H9 (cell line): ENCODE results near the gene LMOD1. TPM values are rescaled to one million over a fixed set of nuclear protein-coding genes. Genes with fewer than 3 reads are reported as not detected.

Experiments
- DNase-seq: peaks from one replicate; pipeline ENCODE4 v3.0.0-alpha.2; 2017
- H2AFZ ChIP-seq: one replicate; pipeline ENCODE4 v1.6.1; 2013; ENCODE audit warnings: mild to moderate bottlenecking, low read length, control low read depth, moderate library complexity
- H2AK5ac ChIP-seq: 2 replicates; pipeline ENCODE4 v1.6.1; 2013; ENCODE audit warnings: low read length, control low read depth, mixed read lengths; ENCODE audit not compliant: insufficient read length
- H2BK120ac ChIP-seq: one replicate; pipeline ENCODE4 v1.6.1; 2013; ENCODE audit warnings: low read depth, mild to moderate bottlenecking, low read length, control low read depth, inconsistent platforms; ENCODE audit not compliant: poor library complexity, severe bottlenecking
- H2BK12ac ChIP-seq: 2 replicates; pipeline ENCODE4 v1.6.1; 2013; ENCODE audit warnings: low read length, control low read depth, mixed read lengths, low read depth; ENCODE audit not compliant: insufficient read length
- H2BK15ac ChIP-seq: 2 replicates; pipeline ENCODE4 v1.6.1; 2013; ENCODE audit warnings: low read depth, low read length, control low read depth
- H2BK20ac ChIP-seq: one replicate; pipeline ENCODE4 v1.6.1; 2013; ENCODE audit warnings: low read depth, mild to moderate bottlenecking, low read length, control low read depth, inconsistent platforms; ENCODE audit not compliant: poor library complexity, severe bottlenecking
- H2BK5ac ChIP-seq: 2 replicates; pipeline ENCODE4 v1.6.1; 2013; ENCODE audit warnings: low read length, control low read depth, mixed read lengths; ENCODE audit not compliant: insufficient read length
- H3K14ac ChIP-seq: 2 replicates; pipeline ENCODE4 v1.6.1; 2013; ENCODE audit warnings: low read length, control low read depth; ENCODE audit not compliant: insufficient read depth
- H3K18ac ChIP-seq: 2 replicates; pipeline ENCODE4 v1.6.1; 2013; ENCODE audit warnings: low read depth, mild to moderate bottlenecking, mixed read lengths, low read length, control low read depth; ENCODE audit not compliant: insufficient read length
- H3K23ac ChIP-seq: 2 replicates; pipeline ENCODE4 v1.6.1; 2013; ENCODE audit warnings: low read length, control low read depth, mixed read lengths, low read depth; ENCODE audit not compliant: insufficient read length
- H3K23me2 ChIP-seq: 2 replicates; pipeline ENCODE4 v1.6.1; 2013; ENCODE audit warnings: low read depth, mild to moderate bottlenecking, mixed read lengths, low read length, control low read depth; ENCODE audit not compliant: insufficient read length, poor library complexity, severe bottlenecking
- H3K27ac ChIP-seq: 2 replicates; pipeline ENCODE4 v1.5.1; 2013; ENCODE audit warnings: low read length, control low read depth, mixed read lengths, low read depth; ENCODE audit not compliant: insufficient read length
- H3K27me3 ChIP-seq: 2 replicates; pipeline ENCODE4 v1.6.1; 2013; ENCODE audit warnings: low read length, control low read depth, inconsistent platforms; ENCODE audit not compliant: insufficient read depth
- H3K4ac ChIP-seq: 2 replicates; pipeline ENCODE4 v1.6.1; 2013; ENCODE audit warnings: low read depth, mild to moderate bottlenecking, control low read depth, inconsistent platforms, low read length, moderate library complexity
- H3K4me1 ChIP-seq: 2 replicates; pipeline ENCODE4 v1.6.1; 2013; ENCODE audit warnings: low read length, control low read depth, inconsistent platforms; ENCODE audit not compliant: insufficient read depth
- H3K4me2 ChIP-seq: 2 replicates; pipeline ENCODE4 v1.6.1; 2013; ENCODE audit warnings: low read length, control low read depth, mixed read lengths; ENCODE audit not compliant: insufficient read length, insufficient read depth
- H3K56ac ChIP-seq: 2 replicates; pipeline ENCODE4 v1.6.1; 2013; ENCODE audit warnings: low read depth, mild to moderate bottlenecking, mixed read lengths, low read length, control low read depth; ENCODE audit not compliant: insufficient read length
- H3K79me1 ChIP-seq: 2 replicates; pipeline ENCODE4 v1.6.1; 2013; ENCODE audit warnings: low read depth, mild to moderate bottlenecking, moderate library complexity, low read length, control low read depth, inconsistent platforms; ENCODE audit not compliant: insufficient read depth, poor library complexity, severe bottlenecking
- H3K79me2 ChIP-seq: 2 replicates; pipeline ENCODE4 v1.6.1; 2013; ENCODE audit warnings: low read length, control low read depth, inconsistent platforms; ENCODE audit not compliant: insufficient read depth
- H3K9ac ChIP-seq: 2 replicates; pipeline ENCODE4 v1.6.1; 2013; ENCODE audit warnings: low read length, control low read depth, mixed read lengths; ENCODE audit not compliant: insufficient read length; ENCODE audit errors: extremely low read depth
- H3K9me3 ChIP-seq: one replicate; pipeline ENCODE4 v1.6.1; 2013; ENCODE audit warnings: low read depth, low read length, inconsistent platforms; ENCODE audit not compliant: control insufficient read depth
- H3T11ph ChIP-seq: one replicate; pipeline ENCODE4 v1.6.1; 2013; ENCODE audit warnings: mild to moderate bottlenecking, low read length, control low read depth, inconsistent platforms
- H4K20me1 ChIP-seq: one replicate; pipeline ENCODE4 v1.6.1; 2013; ENCODE audit not compliant: control insufficient read depth, insufficient read length, insufficient read depth
- H4K5ac ChIP-seq: 2 replicates; pipeline ENCODE4 v1.6.1; 2013; ENCODE audit warnings: low read depth, mild to moderate bottlenecking, mixed read lengths, low read length, control low read depth; ENCODE audit not compliant: insufficient read length
- H4K8ac ChIP-seq: replicated peaks from 2 replicates; pipeline ENCODE4 v1.6.1; 2013; ENCODE audit warnings: low read length, control low read depth, mixed read lengths, low read depth; ENCODE audit not compliant: insufficient read length
- H4K91ac ChIP-seq: 2 replicates; pipeline ENCODE4 v1.6.1; 2013; ENCODE audit warnings: low read depth, mild to moderate bottlenecking, moderate library complexity, mixed read lengths, low read length, control low read depth; ENCODE audit not compliant: insufficient read length
- H3K27ac Mint-ChIP-seq, 3 experiments: 2 replicates in 2 of 3; 3 replicates in 1 of 3; pipeline ENCODE4 v1.8.0; 2020 to 2021; ENCODE audit warnings: mixed read lengths in 3 of 3, mild to moderate bottlenecking in 1 of 3, moderate library complexity in 1 of 3
- H3K27me3 Mint-ChIP-seq: 2 replicates; pipeline ENCODE4 v1.8.0; 2021; ENCODE audit warnings: low read depth, mild to moderate bottlenecking, moderate library complexity, mixed read lengths
- H3K36me3 Mint-ChIP-seq, 3 experiments: 2 replicates in 2 of 3; 3 replicates in 1 of 3; pipeline ENCODE4 v1.8.0; 2020 to 2021; ENCODE audit warnings: low read depth in 3 of 3, mixed read lengths in 3 of 3; ENCODE audit not compliant: insufficient read depth in 1 of 3
- H3K4me1 Mint-ChIP-seq, 2 experiments: 2 replicates each; pipeline ENCODE4 v1.8.0; 2020; ENCODE audit warnings: mixed read lengths in 2 of 2
- H3K4me3 Mint-ChIP-seq, 2 experiments: 2 replicates in 1 of 2; 3 replicates in 1 of 2; pipeline ENCODE4 v1.8.0; 2020 to 2021; ENCODE audit warnings: mild to moderate bottlenecking in 2 of 2, mixed read lengths in 2 of 2, moderate library complexity in 1 of 2
- H3K9me3 Mint-ChIP-seq, 2 experiments: 2 replicates in 1 of 2; 3 replicates in 1 of 2; pipeline ENCODE4 v1.8.0; 2020; ENCODE audit warnings: mild to moderate bottlenecking in 2 of 2, mixed read lengths in 2 of 2, moderate library complexity in 1 of 2
- CTCF ChIP-seq: fragments of 200-600 bp; sonication (generic); conservative IDR thresholded peaks from 3 replicates; pipeline ENCODE4 v1.8.0; 2021; ENCODE audit warnings: antibody characterized with exemption, mild to moderate bottlenecking
- WGBS: extraction: QIAGEN DNeasy Blood & Tissue Kit; methylation state at CpG from one replicate; pipeline ENCODE4 v1.1.7; 2013; ENCODE audit warnings: missing lambda C conversion rate, low lambda C conversion rate, mixed read lengths; ENCODE audit not compliant: insufficient read length; ENCODE audit errors: extremely low coverage; 5-methylcytosine and 5-hydroxymethylcytosine counted together
- total RNA-seq: library from RNA; stranded (reverse); gene quantifications from 2 replicates; pipeline ENCODE4 v1.2.1, GENCODE V29; 2021

LMOD1 gene
- total RNA-seq, 1 experiment from 2014 or later: 0.31 TPM

GRCh38 chr1:201903135-201903534 is 43.2 kb downstream of the LMOD1 start:
- H3K27me3 Mint-ChIP-seq: peaks cover under 1% of the 10 kb centered on the region; the same call in 1 of the 2 replicates
- Histone ChIP-seq H2BK5ac (no peak overlapping the region), H2BK12ac (no peak overlapping the region), H3K27ac (no peak overlapping the region), H2BK20ac (no peak overlapping the region), H3K9me3 (no peaks in the 10 kb centered on the region), H3K79me2 (no peaks in the 10 kb centered on the region), H3K56ac (no peak overlapping the region), H3K79me1 (no peaks in the 10 kb centered on the region), H3T11ph (no peak overlapping the region), H4K20me1 (no peaks in the 10 kb centered on the region), H2AK5ac (no peak overlapping the region), H3K9ac (no peak overlapping the region), H3K23me2 (no peaks in the 10 kb centered on the region), H3K27me3 (no peaks in the 10 kb centered on the region; the same call in 1 of the 2 replicates), H4K91ac (no peak overlapping the region), H3K23ac (no peak overlapping the region), H3K4me1 (no peaks in the 10 kb centered on the region), H4K8ac (no peak overlapping the region), H4K5ac (no peak overlapping the region), H3K14ac (no peak overlapping the region), H2AFZ (no peak overlapping the region), H3K4me2 (no peak overlapping the region), H2BK15ac (no peak overlapping the region), H3K18ac (no peak overlapping the region), H3K4ac (no peak overlapping the region), H2BK120ac (no peak overlapping the region)
- no peak for TF ChIP-seq CTCF
- H3K27ac Mint-ChIP-seq: no peak overlapping the region; a peak in 1 of 7 replicates
- H3K9me3 Mint-ChIP-seq: no peaks in the 10 kb centered on the region
- DNase-seq: no peak
- peaks cover 0 to 1% (median 0%) of the 10 kb centered on the region in 3 experiments; a peak in 1 of 7 replicates for H3K36me3 Mint-ChIP-seq
- WGBS: no CpG with 5 or more reads among the region's 5 CpGs
- H3K4me3 Mint-ChIP-seq: no peak overlapping the region
- H3K4me1 Mint-ChIP-seq: peaks cover 0 to 8% of the 10 kb centered on the region in 2 experiments; a peak in 3 of 4 replicates
